NCI-H146 (cell line): Measurements from ENCODE around the gene ZFYVE21.
"Not testable (repeated sequence)": the region's sequence is repeated elsewhere in the genome, so short reads cannot be mapped to it uniquely, and the experiment has no call there.

Experiments
- DNase-seq: peaks from one replicate; lab custom pipeline; 2025; lab: John Stamatoyannopoulos, UW

The ZFYVE21 gene

GRCh38 chr14:103715052-103716000 is at the start of gene ZFYVE21, which contains the start of gene XRCC3:
TSS of gene ZFYVE21 (plus strand) at chr14:103715810. CDS start at chr14:103715842, 32 bp downstream.
TSS of gene XRCC3 (minus strand) at chr14:103715451. CDS start at chr14:103711087, 4,364 bp downstream.
- DNase-seq, result peak; percentile 100

- no peak for DNase-seq
Measured at GRCh38 chr14:103667671-103668070, 47.9 kb upstream of the ZFYVE21 start.

GRCh38 chr14:103668117-103668516 is 47.5 kb upstream of the ZFYVE21 start:
- no peak for DNase-seq

GRCh38 chr14:103669370-103669769 is 46.2 kb upstream of the ZFYVE21 start:
- no peak for DNase-seq

- no peak for DNase-seq
Measured at GRCh38 chr14:103671911-103672310, 43.7 kb upstream of the ZFYVE21 start.

- no peak for DNase-seq
Measured at GRCh38 chr14:103675957-103676356, 39.7 kb upstream of the ZFYVE21 start.

GRCh38 chr14:103676881-103677675 is 38.5 kb upstream of the ZFYVE21 start:
- DNase-seq, result no peak

- DNase-seq, result no peak
Measured at GRCh38 chr14:103679351-103679750, 36.3 kb upstream of the ZFYVE21 start.

GRCh38 chr14:103680491-103681231 is 34.9 kb upstream of the ZFYVE21 start:
- DNase-seq, result no peak

- no peak for DNase-seq
Measured at GRCh38 chr14:103683139-103683538, 32.5 kb upstream of the ZFYVE21 start.

GRCh38 chr14:103684471-103684870 is 31.1 kb upstream of the ZFYVE21 start:
- DNase-seq, result no peak

- no peak for DNase-seq
Measured at GRCh38 chr14:103684871-103685270, 30.7 kb upstream of the ZFYVE21 start.

- DNase-seq, result no peak
Measured at GRCh38 chr14:103685276-103686211, 30.1 kb upstream of the ZFYVE21 start.

- DNase-seq, result no peak
Measured at GRCh38 chr14:103686831-103687485, 28.7 kb upstream of the ZFYVE21 start.

GRCh38 chr14:103687712-103688111 is 27.9 kb upstream of the ZFYVE21 start:
- DNase-seq, result no peak

GRCh38 chr14:103688441-103688840 is 27.2 kb upstream of the ZFYVE21 start:
- DNase-seq, result no peak

GRCh38 chr14:103688906-103689902 is 26.4 kb upstream of the ZFYVE21 start:
- no peak for DNase-seq

- no peak for DNase-seq
Measured at GRCh38 chr14:103690332-103690731, 25.3 kb upstream of the ZFYVE21 start.

GRCh38 chr14:103691655-103692054 is 24.0 kb upstream of the ZFYVE21 start:
- not testable (repeated sequence) for DNase-seq
